GM10248 (cell line): ENCODE measurements around the gene EIF4A2.
"Not testable (repeated sequence)": the region's sequence is repeated elsewhere in the genome, so short reads cannot be mapped to it uniquely, and the experiment has no call there.

Experiments used
- CTCF ChIA-PET: fragments of 300-600 bp; sonication (Branson Sonifier 250); formaldehyde crosslinking; extraction: SDS; loops from one replicate; lab custom pipeline; 2021; ENCODE audit warnings: antibody characterized with exemption; lab: Yijun Ruan, JAX
- POLR2A ChIA-PET: fragments of 350-650 bp; sonication (Branson Sonifier 250); formaldehyde crosslinking; extraction: SDS; loops from one replicate; lab custom pipeline; 2020; ENCODE audit warnings: antibody characterized with exemption; lab: Yijun Ruan, JAX
- DNase-seq: peaks from one replicate; pipeline ENCODE4 v3.0.0; 2012; ENCODE audit errors: extremely low spot score
- CTCF ChIP-seq: IDR thresholded peaks from 2 replicates; pipeline ENCODE4 v1.5.1; 2012; ENCODE audit warnings: mild to moderate bottlenecking, low read depth; ENCODE audit errors: extremely low read depth, missing control alignments, control extremely low read depth

Gene EIF4A2

GRCh38 chr3:186802701-186803100 lies 19.3 kb downstream of the EIF4A2 start:
- POLR2A ChIA-PET, result interaction anchor here (1.3 kb wide), 1 partner anchor 11 kb away, joined by 5 read pairs; no protein-coding TSS in a partner anchor
- CTCF ChIA-PET, result no interaction called here
- TF ChIP-seq CTCF, result no peak
- DNase-seq, result no peak

- POLR2A ChIA-PET, result interaction anchor here (1.3 kb wide), 1 partner anchor 12 kb away, joined by 5 read pairs; no protein-coding TSS in a partner anchor
- CTCF ChIA-PET, DNase-seq: not testable (repeated sequence)
These were observed 20.1 kb downstream of the EIF4A2 start for GRCh38 chr3:186803447-186803846.

- no peak for TF ChIP-seq CTCF
- peak; percentile 86 for DNase-seq
- CTCF ChIA-PET, result interaction anchor here (0.9 to 1.6 kb wide), 3 partner anchors 15 to 189 kb away, joined by 3 to 5 read pairs (median 3); no protein-coding TSS in a partner anchor
- POLR2A ChIA-PET, result interaction anchor here (1.0 to 1.9 kb wide), 3 partner anchors 21 to 23 kb away, joined by 3 to 10 read pairs (median 6); partner anchors contain the start of gene EIF4A2
These were observed 23.0 kb downstream of the EIF4A2 start, which contains the start of gene RFC4 for GRCh38 chr3:186806089-186807055. TSS of gene RFC4 (minus strand) at chr3:186806482. CDS start at chr3:186804713, 1,769 bp downstream.

GRCh38 chr3:186807231-186807630 lies 23.9 kb downstream of the EIF4A2 start:
- DNase-seq, result no peak
- ChIA-PET CTCF (interaction anchor here (0.9 to 1.7 kb wide), 2 partner anchors 14 to 193 kb away, joined by 3 to 5 read pairs; no protein-coding TSS in a partner anchor), POLR2A (interaction anchor here (1.9 kb wide), 1 partner anchor 23 kb away, joined by 10 read pairs; the partner anchor contains the start of gene EIF4A2)
- no peak for TF ChIP-seq CTCF

- ChIA-PET CTCF (interaction anchor here (1.0 to 1.7 kb wide), 3 partner anchors 11 to 193 kb away, joined by 3 read pairs; no protein-coding TSS in a partner anchor), POLR2A (no interaction called here)
- no peak for TF ChIP-seq CTCF
- no peak for DNase-seq
These were observed 27.1 kb downstream of the EIF4A2 start for GRCh38 chr3:186810336-186810996.

GRCh38 chr3:186811313-186811712 lies 27.9 kb downstream of the EIF4A2 start:
- CTCF ChIA-PET, POLR2A ChIA-PET, DNase-seq: not testable (repeated sequence)

GRCh38 chr3:186814100-186814499 lies 30.7 kb downstream of the EIF4A2 start:
- no peak for DNase-seq
- TF ChIP-seq CTCF, result no peak
- ChIA-PET POLR2A (no interaction called here), CTCF (interaction anchor here (1.1 kb wide), 1 partner anchor 199 kb away, joined by 3 read pairs; no protein-coding TSS in a partner anchor)
